ENCODE measurements around the gene GID8.

Gene GID8

DNA sequence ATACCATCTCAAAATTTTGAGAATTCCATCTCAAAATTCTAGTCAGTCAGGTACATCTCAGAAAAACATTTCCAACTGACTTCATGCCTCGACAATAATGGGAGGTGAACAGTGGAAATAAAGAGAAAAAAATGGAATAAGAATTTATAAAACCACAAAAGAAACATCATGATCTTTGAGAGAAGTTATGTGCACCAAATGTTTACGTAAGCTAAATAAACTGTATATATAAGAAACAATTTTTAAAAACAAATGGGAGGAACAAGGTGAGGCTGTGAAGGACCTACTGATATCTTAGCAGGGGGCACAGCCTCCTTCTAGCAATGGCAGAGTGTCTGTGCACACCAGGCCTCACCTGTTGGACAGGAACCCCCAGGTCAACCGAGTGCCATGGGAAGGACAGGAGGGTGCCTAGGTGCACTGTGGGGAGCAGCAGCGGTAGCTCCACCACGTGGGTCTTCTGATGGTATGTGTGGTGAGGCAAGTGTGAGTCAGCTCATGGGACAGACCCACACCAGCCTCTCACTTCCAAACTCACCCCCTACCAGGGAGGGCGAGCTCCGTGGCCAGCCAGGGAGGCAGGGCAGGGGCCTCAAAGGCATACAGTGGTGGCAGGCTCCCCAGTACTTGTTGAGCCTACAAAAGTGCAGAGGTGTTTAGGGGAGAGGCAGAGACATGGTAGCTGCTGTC lies 34.9 kb upstream of the GID8 start:
- DNase-seq (ENCODE audit: low read depth) = peak; percentile 35

DNA sequence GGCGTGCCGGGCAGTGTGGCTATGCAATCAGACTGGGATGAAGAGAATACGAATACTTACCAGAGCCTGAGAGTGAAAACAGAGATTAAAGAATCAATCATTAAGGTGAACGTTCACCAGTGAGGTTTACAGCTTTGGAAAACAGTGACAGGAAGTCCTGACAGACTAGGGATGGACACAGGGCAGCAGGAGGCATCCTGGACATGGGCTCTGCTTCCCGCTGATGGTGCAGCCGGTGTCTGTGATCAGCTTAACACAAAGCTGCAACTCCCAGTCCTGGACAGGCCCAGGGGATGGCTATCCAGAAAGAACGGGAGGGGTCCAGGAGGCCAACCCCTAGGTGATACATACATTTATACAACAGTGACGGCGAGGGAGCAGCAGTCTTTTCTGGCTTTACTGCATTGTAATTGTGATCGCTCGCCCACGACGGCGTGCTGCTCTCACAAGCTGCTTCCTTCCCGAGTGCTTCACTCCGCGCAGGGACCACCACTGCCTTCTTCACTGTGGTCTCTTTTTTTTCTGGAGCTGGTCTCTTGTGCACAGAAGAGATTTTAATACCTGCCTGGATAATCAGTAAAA lies 32.3 kb upstream of the GID8 start:
- DNase-seq (ENCODE audit: low read depth) = no peak

DNA sequence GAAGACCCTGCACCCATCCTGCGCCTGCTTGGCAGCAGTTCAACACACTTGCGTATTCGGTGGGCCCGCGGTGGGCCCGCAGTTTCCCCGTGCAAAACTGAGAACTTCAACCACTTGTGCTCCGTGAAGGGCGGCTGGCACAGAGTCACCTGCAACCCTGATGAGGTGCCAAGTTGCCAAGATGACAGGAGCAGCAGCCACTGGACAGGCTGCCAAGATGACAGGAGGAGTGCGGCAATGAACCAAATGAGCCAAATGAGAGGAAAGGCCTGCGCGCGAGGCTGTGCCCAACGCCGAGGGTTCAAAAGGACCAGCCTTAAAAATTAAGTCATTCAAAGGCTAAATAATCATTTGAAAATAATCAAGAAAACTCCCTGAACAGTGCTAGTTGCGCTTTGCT lies 31.7 kb upstream of the GID8 start:
- DNase-seq (ENCODE audit: low read depth) = no peak

DNA sequence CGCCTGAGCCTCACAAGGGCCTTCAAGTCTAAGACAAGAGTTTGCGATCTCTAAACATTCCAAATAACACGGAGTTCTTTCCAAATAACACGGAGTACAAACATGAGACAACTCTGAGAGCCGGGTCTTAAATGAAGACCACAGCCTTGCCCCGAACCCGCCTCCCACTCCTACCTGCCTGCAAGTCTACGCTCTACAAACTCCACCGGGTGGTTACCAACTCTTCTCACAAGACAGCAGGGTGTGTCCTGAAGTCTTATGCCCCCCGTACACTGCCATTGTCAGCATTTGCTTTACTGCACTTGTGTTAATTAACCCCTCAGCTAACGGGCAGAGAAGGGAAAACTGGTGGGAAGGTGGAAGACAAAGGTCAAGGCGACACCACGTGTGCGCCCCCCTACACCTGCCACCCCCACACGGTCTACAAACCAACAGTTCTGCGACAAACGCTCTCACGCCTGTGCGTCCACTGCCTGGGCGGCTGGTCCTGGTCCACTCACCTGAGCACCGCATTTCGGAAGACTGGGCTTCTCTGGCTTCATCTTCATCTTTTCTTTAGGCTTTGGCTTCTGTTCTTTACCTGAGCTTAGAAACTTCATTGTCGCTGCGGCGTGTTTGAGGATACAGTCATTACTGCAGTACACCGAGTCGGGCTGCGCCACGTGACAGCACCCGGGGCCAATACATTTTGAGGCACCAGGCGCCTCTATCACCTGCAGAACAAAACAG lies 31.1 kb upstream of the GID8 start:
- DNase-seq (ENCODE audit: low read depth) = no peak

DNA sequence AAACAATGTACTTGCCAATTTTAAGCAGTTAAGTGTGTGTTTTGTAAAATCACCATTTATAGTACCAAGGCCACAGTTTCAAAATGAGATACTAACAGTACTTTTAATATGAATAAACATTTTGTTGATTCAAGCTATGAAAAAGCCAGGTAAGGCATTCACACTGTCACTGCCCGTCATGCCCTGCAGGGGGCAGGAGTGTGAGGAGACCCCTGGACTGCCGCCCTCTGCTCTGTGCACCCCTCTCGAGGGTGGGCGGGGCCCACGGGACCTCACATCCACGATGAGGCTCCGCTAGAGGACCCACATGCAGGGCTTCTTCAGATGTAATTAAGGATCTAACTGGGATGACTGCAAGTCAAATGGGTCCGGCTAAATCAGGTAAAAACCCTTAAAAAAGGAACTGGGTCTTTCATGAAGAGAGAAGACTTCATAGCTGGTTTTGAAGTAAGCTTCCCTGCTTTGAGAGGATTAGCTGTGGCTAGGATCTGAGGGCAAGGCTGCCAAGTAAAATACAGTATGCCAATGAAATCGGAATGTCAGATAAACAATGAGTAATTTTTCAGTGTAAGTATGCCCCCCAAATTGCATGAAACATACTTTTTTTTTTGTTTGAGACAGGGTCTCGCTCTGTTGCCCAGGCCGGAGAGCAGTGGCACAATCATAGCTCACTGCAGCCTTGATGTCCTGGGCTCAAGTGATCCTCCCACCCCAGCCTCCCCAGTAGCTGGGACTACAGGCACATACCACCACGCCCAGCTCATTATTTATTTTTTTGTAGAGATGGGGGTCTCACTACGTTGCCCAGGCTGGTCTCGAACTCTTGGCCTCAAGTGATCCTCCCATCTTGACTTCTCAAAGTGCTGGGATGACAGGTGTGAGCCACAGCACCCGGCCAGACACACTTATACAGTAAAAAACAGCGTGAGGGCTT lies 30.3 kb upstream of the GID8 start:
- peak; percentile 45 for DNase-seq (ENCODE audit: low read depth)

DNA sequence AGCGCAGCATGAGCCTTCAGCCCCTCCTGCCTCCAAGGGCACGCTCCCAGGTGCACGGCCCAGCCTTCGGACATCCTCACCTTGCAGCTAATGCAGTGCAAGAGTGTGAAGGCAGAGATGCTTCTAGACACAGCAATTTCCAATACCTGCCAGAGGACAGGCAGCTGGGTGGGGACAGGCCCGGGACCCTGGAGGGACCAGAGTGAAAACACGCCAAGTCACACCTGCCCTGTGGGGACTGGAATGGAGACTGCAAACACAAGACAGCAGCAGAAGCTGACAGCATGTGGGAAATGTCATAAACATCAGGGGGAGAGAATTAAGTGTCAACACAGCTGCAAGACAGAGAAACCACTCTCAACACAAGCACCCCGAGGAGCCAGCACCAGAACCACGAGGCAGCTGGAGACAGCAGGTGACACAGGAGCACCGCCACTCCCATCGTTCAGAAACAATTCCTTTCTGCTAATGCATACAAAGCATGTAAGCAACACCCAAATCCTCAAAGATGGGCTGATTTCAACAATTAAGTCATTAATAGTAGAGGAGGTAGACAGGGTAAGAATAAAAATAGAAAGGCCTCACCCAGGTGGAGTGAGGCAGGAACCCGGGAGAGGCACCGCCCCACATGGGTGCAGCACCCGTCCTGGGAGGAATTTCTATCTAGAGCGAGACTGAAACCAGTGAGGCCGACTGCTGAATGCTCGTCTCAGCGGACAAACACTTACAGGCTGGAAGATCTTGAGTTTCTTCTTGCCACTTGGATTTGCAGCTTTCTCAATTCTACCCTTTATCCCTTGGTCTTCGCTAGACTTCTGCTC lies 28.8 kb upstream of the GID8 start:
- DNase-seq (ENCODE audit: low read depth) = no peak

DNA sequence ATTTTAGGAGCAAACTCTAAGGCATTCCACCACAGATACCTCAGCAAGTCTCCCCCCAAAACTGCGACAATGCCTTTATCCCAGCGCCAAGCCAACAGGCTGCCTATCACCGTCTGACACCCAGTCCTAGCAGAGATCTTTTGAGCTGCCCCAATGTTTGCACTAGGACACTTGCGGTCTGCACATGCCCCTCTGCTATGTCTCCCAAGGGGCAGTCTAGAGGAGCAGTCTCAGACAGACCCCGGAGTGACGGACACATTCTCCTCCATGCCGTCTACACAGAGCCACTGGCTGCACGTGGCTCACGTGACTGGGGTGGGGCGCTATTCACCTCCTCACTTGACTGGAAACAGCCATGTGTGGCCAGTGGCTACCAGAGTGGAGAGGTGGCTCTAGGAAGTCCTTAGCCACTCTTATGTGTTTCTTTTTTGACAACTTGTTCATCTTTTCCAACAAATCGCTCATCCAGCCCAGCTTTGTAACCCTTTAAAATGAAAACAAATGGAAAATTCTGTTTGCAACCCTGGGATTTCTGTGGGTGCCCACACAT lies 27.7 kb upstream of the GID8 start:
- DNase-seq (ENCODE audit: low read depth) = no peak

DNA sequence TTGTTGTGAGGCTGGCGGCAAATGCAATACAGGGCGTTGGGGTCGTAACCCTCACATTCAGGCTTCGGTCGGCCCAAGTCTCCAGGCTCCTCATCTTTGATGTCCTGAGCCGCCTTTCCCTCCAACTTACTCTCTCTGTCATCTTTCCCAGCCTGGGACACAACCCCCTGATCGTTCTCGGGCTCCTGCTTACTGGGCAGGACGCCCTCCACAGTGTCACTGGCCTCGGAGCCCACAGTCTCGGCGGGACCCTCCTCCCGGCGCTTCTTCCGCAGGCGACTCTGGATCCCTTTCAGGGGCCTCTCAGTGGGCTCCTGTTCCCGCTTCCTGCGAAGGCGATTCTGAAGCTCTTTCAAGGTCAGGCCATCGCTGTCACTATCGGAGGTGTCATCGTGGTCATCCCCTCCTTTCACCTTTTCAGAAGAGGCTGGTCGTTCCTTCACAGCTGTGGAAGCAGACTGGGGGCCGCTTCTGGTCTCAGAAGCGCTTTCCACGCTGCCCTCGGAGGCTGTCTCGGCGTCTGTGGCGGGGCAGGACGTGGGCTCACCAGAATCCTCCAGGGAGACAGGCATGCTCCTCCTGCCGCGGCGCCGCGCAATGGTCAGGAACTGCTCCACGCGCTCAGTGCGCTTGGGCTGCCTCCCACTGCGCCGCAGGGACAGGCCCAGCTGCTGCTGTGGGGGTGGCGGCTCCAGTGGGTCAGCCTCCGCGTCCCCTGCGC lies 27.0 kb upstream of the GID8 start:
- no peak for DNase-seq (ENCODE audit: low read depth)

DNA sequence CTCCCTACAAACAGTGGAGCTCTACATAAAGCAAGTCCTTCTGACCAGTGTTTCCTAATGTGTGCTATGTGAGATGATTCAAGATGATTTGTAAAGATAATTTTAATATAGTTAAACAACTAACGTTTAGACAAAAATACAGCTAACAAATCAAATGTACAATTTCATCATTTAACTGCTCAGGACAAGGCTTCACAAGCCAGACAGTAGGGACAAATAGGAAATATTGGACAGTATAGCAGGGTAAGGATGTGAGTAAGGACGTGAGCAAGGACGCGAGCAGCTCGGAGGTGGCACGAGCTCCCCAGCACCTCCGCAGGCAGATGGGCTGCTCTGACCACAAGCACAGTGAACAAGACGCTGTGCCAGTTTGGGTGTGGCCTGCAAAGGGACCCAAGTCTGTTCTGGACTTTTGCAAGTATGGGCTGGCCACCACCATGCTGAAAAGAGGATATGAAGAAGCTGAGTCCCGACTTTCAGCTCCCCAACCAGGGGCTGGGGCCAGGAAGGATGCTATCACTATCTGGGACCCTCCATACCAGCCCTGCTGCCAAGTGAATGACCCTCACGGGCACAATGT lies 26.2 kb upstream of the GID8 start:
- no peak for DNase-seq (ENCODE audit: low read depth)

DNA sequence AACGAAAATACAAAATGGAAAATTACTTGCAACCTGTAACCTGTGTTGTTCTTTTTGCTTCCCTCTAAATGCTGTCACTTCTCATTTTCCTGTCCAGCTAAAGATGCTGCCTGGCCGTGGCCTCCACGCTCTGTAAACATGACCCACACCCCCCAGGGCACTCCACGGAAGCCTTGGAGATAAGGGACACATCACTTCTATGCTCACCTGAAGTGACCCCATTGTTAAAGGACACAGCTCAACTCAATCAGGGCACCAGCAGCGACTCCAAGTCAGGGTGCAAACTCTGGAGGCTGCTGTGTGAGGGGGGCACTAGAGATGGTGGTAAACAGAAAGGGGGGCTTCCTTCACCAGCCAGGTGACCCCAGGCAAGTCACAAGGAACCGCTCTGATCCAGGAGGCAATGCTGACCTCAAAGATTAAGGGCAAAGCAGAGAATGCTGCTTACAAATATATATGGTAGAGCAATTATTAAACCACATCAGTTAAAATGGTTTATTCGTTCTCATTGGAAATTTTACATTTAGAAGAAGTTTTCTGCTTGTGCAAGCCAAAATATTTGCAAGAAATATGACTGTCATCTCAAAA lies 24.8 kb upstream of the GID8 start:
- DNase-seq (ENCODE audit: low read depth) = no peak

DNA sequence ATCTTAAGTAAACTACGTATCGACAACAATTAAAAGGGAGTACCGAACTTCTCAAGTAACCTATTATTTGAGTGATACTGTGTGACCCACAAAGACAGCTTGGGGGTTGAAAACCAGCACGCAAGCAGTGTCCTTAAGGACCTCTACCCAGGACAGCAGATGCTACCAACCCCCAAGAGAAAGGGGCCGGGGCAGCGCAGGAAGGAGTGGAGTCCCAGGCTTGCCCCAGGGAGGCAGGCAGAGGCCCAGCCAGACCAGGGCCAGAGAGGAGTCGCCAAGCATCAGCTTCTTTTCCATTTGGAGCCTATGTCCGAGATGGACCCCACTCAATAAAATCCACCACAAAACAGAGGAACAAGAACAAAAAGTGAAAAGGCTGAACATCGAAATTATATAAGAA lies 23.5 kb upstream of the GID8 start:
- no peak for DNase-seq (ENCODE audit: low read depth)

DNA sequence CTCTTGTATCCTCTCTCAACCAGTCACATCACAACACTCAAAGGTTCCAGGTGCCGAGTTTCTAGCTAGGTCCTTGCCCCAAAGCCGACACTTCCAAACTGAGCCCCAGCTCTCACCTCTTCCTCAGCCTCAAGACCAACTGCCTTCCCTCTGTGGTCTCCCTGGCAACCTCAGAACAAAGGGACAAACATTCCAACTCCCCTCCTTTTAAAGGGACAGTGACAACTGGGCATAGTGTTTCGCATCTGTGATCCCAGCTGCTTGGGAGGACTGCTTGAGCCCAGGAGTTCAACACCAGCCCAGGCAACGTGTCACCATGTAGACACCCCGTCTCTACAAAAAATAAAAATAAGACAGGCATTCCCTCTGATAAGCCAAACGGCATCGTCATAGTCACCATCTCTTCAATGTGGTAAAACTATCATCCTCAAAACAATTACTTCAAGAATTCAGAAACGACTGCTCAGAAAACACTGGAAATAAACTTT lies 22.9 kb upstream of the GID8 start:
- peak; percentile 59 for DNase-seq (ENCODE audit: low read depth)

DNA sequence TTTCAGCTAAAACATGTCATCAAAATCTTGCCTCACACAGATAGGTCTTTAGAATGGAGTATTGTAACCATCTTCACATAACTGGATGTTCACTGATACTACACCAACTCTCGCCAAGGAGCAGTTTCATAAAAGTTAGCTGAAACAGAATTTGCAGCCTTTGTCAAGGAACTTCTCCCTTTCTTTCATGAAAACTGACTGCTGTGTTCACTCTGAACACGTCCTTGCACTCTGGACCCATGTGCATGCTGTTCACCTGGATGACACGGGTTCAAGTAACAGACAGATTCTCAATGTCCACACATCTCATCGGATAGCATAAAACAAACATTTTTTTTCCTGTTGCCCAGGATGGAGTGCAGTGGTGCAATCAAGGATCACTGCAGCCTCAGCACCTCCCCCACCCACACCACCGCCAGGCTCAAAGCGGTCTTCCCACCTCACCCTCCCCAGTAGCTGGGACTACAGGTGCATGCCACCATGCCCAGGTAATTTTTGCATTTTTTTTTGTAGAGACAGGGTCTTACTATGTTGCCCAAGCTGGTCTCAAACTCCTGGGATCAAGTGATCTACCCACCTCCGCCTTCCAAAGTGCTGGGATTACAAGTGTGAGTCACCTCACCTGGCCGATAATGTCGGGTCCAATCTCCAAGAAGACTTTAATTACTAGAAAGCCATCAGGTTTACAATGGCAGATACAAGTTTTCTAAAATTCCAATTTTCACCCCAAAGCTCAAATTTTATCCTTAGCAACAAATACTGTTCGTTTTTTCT lies 21.1 kb upstream of the GID8 start:
- DNase-seq (ENCODE audit: low read depth) = no peak

DNA sequence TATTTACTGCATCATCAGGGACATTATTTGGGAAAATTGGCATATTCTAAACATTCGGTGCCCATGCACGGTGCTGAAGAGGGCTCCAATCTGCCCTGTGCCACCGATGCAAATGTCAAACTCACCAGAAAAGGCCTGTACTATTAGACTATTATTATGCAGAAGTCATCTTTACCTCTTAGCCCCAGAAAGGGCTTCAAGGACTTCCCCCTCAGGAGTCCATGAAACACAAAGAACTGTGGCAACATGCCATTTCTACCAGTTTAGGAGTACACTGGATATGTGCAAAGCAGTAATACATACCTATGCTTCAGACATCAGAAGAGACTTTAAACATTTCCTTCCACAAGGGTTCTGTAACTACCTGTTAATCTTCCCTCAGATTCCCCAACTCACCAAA lies 20.2 kb upstream of the GID8 start:
- DNase-seq (ENCODE audit: low read depth) = no peak

DNA sequence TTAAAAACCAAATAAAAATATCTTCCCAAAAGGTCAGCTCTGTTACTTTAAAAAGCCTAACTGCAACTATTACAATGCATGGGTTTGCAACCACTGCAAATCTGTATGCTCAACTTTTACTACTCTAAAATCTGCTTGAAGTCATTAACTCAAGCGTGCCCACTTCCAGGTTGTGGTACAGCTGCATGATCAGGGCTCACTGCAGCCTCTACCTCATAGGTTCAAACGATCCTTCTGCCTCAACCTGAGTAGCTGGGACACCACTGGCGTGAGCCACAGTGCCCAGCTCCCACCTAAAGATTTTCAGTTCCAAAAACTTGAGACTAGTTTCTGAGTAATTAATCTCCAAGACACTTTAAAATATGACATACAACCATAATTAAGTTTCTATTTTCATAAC lies 19.8 kb upstream of the GID8 start:
- DNase-seq (ENCODE audit: low read depth) = no peak

DNA sequence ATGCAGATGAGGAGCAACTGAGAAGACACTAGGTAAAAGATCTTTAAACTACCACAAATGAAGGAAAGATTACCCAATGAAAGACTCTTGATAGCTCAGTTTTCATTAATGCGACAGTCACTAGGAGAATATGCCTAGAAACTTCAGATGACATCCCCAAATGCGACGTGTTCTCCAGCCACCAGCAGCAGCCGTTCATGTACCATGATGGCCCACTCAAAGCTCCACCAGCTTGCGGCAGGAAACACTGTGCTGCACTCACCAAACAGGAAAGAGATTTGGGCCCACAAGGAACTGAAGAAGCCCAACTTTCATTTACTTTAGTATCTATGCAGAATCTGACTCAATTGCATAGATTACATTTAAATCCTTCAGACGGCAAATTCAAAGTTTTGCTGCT lies 19.1 kb upstream of the GID8 start:
- no peak for DNase-seq (ENCODE audit: low read depth)

DNA sequence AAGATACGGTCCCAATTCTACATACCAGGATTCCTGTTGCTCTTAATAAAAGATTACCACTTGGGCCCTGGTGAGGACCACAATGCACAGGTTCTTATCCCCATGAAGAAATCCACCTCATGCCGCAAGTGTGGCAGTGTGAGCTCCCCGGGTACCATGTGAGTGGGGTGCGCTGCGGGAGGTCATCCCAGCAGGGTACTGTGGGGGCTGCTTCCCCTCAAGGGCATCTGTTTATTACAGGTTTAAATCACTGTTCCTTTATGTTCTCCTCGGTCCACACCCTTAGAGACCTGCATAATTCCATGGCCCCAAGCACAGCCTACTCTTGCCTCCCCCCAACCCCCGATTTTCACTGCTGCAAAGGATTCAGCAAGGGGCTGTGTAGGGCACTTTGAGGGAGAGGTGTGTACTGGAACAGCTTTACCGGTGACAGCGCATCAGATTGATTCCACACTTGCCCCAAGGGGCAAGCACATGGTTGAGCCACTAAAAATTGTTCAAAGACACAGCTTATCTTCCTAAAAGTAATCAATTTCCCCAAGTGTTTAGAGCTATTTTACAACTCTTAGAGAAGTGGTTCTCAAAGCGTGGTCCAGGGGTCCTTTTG lies 17.8 kb upstream of the GID8 start:
- no peak for DNase-seq (ENCODE audit: low read depth)

DNA sequence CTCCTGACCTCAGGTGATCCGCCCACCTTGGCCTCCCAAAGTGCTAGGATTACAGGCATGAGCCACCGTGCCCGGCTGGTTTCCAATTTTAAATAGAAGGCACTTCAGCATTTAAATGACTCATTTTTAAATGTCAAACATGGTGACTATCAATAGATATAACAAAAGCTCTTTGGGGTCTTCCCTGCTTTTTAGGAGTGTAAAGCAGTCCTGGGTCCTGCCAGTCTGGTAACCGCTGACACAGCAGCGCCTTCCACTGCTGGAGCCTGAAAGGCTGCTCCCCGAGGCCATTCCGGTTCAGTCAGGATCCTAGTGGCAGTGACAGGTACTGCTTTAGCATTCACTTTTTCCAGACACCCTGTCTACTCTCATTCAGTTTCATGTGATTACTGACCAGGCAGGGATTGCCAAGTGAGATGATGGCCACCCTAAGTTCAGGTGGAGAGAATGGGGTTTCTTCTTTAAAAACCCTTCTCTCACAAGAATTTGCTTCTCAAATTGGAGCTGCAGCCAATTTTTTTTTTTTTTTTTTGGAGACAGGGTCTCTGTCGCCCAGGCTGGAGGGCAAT lies 16.7 kb upstream of the GID8 start:
- DNase-seq (ENCODE audit: low read depth) = peak; percentile 61
